HEK293T (cell line): Measurements from ENCODE around the gene PTPRG.

Experiments
- CTCF ChIA-PET: fragments of 350-600 bp; formaldehyde crosslinking; extraction: SDS; loops from one replicate; lab custom pipeline; 2021; ENCODE audit warnings: antibody characterized with exemption, inconsistent platforms; lab: Yijun Ruan, JAX
- POLR2A ChIA-PET: fragments of 350-600 bp; formaldehyde crosslinking; extraction: SDS; loops from one replicate; lab custom pipeline; 2020; ENCODE audit warnings: antibody characterized with exemption, inconsistent platforms; lab: Yijun Ruan, JAX
- DNase-seq: peaks from one replicate; pipeline ENCODE4 v3.0.0; 2012; ENCODE audit warnings: mixed read lengths; ENCODE audit errors: extremely low spot score
- ARNT ChIP-seq: fragments of 450-650 bp; IDR thresholded peaks from 2 replicates; pipeline ENCODE4 v1.6.1; 2017; ENCODE audit warnings: mild to moderate bottlenecking
- BHLHE40 ChIP-seq: fragments of 450-650 bp; IDR thresholded peaks from 2 replicates; pipeline ENCODE4 v1.6.1; 2016; ENCODE audit warnings: mild to moderate bottlenecking, moderate library complexity, borderline replicate concordance
- CTBP1 ChIP-seq: fragments of 450-650 bp; IDR thresholded peaks from 2 replicates; pipeline ENCODE4 v1.6.1; 2016; ENCODE audit warnings: borderline replicate concordance
- ELF4 ChIP-seq: fragments of 450-650 bp; IDR thresholded peaks from 2 replicates; pipeline ENCODE4 v1.6.1; 2017; ENCODE audit warnings: antibody characterized with exemption
- FOXA1 ChIP-seq: fragments of 450-650 bp; IDR thresholded peaks from 2 replicates; pipeline ENCODE4 v1.6.1; 2016; ENCODE audit warnings: mild to moderate bottlenecking
- FOXK2 ChIP-seq: fragments of 450-650 bp; IDR thresholded peaks from 2 replicates; pipeline ENCODE4 v1.6.1; 2016; ENCODE audit warnings: mild to moderate bottlenecking
- FOXM1 ChIP-seq: fragments of 450-650 bp; IDR thresholded peaks from 2 replicates; pipeline ENCODE4 v1.6.1; 2017; ENCODE audit warnings: mild to moderate bottlenecking, borderline replicate concordance
- HDGF ChIP-seq: fragments of 450-650 bp; IDR thresholded peaks from 2 replicates; pipeline ENCODE4 v1.6.1; 2017; ENCODE audit warnings: antibody characterized with exemption, borderline replicate concordance
- L3MBTL2 ChIP-seq: fragments of 450-650 bp; conservative IDR thresholded peaks from 2 replicates; pipeline ENCODE4 v1.6.1; 2016; ENCODE audit warnings: mild to moderate bottlenecking
- LEF1 ChIP-seq: fragments of 450-650 bp; IDR thresholded peaks from 2 replicates; pipeline ENCODE4 v1.6.1; 2017; ENCODE audit warnings: mild to moderate bottlenecking, borderline replicate concordance
- NFRKB ChIP-seq: fragments of 450-650 bp; IDR thresholded peaks from 2 replicates; pipeline ENCODE4 v1.6.1; 2016; ENCODE audit warnings: mild to moderate bottlenecking, moderate library complexity
- SP1 ChIP-seq: fragments of 450-650 bp; IDR thresholded peaks from 2 replicates; pipeline ENCODE4 v1.6.1; 2017
- SUZ12 ChIP-seq: fragments of 450-650 bp; IDR thresholded peaks from 2 replicates; pipeline ENCODE4 v1.6.1; 2016; ENCODE audit warnings: mild to moderate bottlenecking
- TARDBP ChIP-seq: fragments of 450-650 bp; IDR thresholded peaks from 2 replicates; pipeline ENCODE4 v1.6.1; 2016
- ZNF384 ChIP-seq: fragments of 450-650 bp; IDR thresholded peaks from 2 replicates; pipeline ENCODE4 v1.6.1; 2016
- TF ChIP-seq, protein P1 (sequence below): fragments of 450-650 bp; IDR thresholded peaks from 2 replicates; pipeline ENCODE4 v1.6.1; 2016

Gene PTPRG

DNA sequence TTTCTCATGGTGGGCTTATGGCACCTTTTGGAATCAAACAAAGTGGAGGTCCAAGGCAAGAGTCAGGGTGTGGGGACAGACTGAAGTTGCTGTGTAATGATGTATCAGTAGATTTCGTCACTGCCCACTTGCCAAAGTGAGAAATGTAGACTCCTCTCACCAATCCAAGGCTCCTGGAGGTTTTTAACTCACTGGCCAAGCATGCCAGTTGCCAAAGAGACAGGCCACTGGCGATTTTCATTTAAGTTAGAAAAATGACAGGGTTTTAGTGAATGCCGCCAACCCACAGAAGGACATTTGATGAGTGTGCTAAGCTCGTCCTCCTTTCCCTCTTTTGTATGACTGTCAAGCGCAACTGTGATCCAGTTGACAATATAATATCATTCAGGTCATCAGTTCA is 602.8 kb downstream of the PTPRG start:
- TF ChIP-seq LEF1, result no peak
- no peak for TF ChIP-seq L3MBTL2
- no peak for TF ChIP-seq SUZ12
- TF ChIP-seq ELF4, result no peak
- no peak for TF ChIP-seq FOXM1
- TF ChIP-seq TARDBP, result no peak
- TF ChIP-seq FOXA1, result no peak
- DNase-seq, result no peak
- POLR2A ChIA-PET, result no interaction called here
- CTCF ChIA-PET, result no interaction called here

DNA sequence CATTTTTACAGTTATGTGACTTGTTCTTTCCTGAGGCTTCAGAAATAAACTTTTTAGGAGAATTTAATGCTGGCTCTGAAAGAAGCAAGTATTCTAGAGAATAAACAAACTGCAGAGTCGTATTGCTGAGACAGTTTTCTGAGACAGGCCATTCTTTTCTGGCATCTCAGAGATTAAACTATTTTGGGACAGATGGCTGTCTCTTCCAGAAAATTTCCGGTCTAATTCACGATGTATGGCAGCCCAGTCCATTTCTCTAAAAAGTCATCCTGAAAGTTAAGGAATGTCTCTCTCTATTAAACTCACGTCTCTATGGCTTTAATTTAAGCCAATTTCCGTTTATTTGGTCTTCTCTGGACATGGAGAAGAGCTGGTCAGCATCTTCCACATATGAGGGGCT is 603.4 kb downstream of the PTPRG start:
- DNase-seq, result no peak
- POLR2A ChIA-PET, result no interaction called here
- TF ChIP-seq NFRKB (no peak), ARNT (no peak), FOXK2 (no peak)
- CTCF ChIA-PET, result no interaction called here

GRCh38 chr3:62167566-62168262 is 606.3 kb downstream of the PTPRG start:
- no peak for DNase-seq
- ChIA-PET CTCF (no interaction called here), POLR2A (no interaction called here)
- no peak for TF ChIP-seq L3MBTL2
- TF ChIP-seq ELF4, result no peak
- TF ChIP-seq, protein P1, sequence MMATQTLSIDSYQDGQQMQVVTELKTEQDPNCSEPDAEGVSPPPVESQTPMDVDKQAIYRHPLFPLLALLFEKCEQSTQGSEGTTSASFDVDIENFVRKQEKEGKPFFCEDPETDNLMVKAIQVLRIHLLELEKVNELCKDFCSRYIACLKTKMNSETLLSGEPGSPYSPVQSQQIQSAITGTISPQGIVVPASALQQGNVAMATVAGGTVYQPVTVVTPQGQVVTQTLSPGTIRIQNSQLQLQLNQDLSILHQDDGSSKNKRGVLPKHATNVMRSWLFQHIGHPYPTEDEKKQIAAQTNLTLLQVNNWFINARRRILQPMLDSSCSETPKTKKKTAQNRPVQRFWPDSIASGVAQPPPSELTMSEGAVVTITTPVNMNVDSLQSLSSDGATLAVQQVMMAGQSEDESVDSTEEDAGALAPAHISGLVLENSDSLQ, result no peak
- TF ChIP-seq LEF1, result no peak

- ChIA-PET POLR2A (no interaction called here), CTCF (no interaction called here)
- no peak for DNase-seq
- TF ChIP-seq CTBP1 (no peak), TARDBP (no peak), HDGF (no peak), LEF1 (no peak), ARNT (no peak), BHLHE40 (no peak), SUZ12 (no peak), FOXK2 (no peak), ELF4 (no peak), SP1 (no peak), FOXM1 (no peak), NFRKB (no peak), ZNF384 (no peak), FOXA1 (no peak), L3MBTL2 (no peak)
- TF ChIP-seq, protein P1, result no peak
Measured at GRCh38 chr3:62168356-62168755, 607.0 kb downstream of the PTPRG start.

DNA sequence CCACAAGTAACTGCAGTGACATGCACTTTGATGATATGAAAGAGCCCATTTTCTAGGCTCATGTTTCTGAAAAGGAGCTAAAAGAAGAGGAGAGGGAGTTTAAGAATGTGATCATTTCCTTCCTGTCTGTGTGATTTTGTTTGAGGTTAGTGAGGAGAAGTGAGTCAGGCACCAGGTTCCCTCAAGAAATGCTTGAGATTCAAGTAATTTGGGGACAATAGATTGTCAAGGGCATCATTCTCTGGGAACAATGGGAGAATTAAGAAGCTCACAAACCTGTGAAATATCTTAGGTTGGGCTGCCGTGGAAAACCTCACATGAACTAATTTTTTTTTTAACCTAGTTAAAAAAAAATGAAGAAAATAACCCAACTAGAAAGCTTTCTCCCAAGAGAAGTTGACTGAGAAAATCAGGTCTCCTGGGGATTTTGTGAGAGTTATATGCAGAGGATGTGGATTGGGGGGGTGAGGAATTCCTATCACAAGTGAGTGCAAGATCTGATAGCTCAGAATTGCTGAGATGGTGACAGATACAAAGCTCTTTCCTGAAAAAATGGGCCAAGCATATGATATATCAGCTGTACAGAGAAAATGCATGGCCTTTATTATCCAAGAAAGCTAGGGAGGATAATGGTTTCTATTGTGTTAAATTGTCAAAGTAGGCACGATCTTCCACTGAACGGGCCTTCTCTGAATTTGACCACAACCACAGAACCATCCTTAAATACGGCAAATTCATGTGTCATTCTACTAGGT is 608.7 kb downstream of the PTPRG start:
- no peak for DNase-seq
- POLR2A ChIA-PET, result interaction anchor here (0.6 kb wide), 1 partner anchor 435 kb away, joined by 3 read pairs; no protein-coding TSS in a partner anchor
- CTCF ChIA-PET, result no interaction called here
- TF ChIP-seq LEF1 (no peak), ZNF384 (no peak), SUZ12 (no peak), L3MBTL2 (no peak), ARNT (no peak), CTBP1 (no peak), BHLHE40 (no peak), TARDBP (no peak), SP1 (no peak), FOXA1 (no peak), HDGF (no peak), NFRKB (no peak), FOXK2 (no peak), FOXM1 (no peak), ELF4 (no peak)
- TF ChIP-seq, protein P1, result no peak

GRCh38 chr3:62171789-62172188 is 610.4 kb downstream of the PTPRG start:
- ChIA-PET CTCF (no interaction called here), POLR2A (no interaction called here)
- no peak for TF ChIP-seq FOXM1
- TF ChIP-seq, protein P1, result no peak
- no peak for TF ChIP-seq TARDBP
- TF ChIP-seq NFRKB, result no peak
- no peak for TF ChIP-seq SUZ12
- TF ChIP-seq FOXA1, result no peak
- no peak for TF ChIP-seq L3MBTL2
- TF ChIP-seq ZNF384, result no peak
- TF ChIP-seq ARNT, result no peak
- TF ChIP-seq SP1, result no peak
- TF ChIP-seq ELF4, result no peak
- TF ChIP-seq HDGF, result no peak
- TF ChIP-seq FOXK2, result no peak
- no peak for TF ChIP-seq CTBP1
- DNase-seq, result no peak
